Epithelial cell of prostate (primary cell): ENCODE data around the gene RHBDL1.

Experiments used
- DNase-seq: peaks from one replicate; pipeline ENCODE4 v3.0.0-alpha.2; 2011; ENCODE audit warnings: low read depth, low spot score
- H3K27ac ChIP-seq: fragments of 450-650 bp; 2 replicates; pipeline ENCODE4 v1.5.1; 2017; ENCODE audit warnings: mild to moderate bottlenecking

RHBDL1 gene

GRCh38 chr16:652454-653305 lies 22.8 kb upstream of the RHBDL1 start:
- DNase-seq = no peak

GRCh38 chr16:654034-654433 lies 21.4 kb upstream of the RHBDL1 start:
- no peak for DNase-seq
- no peak overlapping the region for H3K27ac ChIP-seq

More at GRCh38 chr16:652454-653305, 22.8 kb upstream of the RHBDL1 start:
- H3K27ac ChIP-seq = no peak overlapping the region

DNA sequence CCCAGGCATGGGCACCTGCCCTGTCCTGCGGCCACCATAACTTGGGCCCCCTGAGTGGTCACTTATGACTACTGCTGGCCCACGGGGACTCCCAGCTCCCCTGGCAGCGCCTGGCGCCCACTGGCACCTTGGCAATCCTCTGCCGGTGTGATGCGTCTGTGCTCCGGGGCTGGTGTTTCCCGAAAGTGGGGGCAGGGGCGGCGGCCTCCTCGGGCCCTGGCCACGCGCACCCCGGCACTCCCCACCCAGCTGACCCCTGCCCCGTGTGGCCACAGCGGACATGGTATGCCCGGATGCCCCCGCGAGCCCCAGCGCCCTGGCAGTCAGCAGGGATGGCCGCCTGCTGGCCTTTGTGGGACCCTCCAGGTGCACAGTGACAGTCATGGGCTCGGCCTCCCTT lies 18.0 kb upstream of the RHBDL1 start:
- no peak for DNase-seq
- H3K27ac ChIP-seq = no peak overlapping the region

DNA sequence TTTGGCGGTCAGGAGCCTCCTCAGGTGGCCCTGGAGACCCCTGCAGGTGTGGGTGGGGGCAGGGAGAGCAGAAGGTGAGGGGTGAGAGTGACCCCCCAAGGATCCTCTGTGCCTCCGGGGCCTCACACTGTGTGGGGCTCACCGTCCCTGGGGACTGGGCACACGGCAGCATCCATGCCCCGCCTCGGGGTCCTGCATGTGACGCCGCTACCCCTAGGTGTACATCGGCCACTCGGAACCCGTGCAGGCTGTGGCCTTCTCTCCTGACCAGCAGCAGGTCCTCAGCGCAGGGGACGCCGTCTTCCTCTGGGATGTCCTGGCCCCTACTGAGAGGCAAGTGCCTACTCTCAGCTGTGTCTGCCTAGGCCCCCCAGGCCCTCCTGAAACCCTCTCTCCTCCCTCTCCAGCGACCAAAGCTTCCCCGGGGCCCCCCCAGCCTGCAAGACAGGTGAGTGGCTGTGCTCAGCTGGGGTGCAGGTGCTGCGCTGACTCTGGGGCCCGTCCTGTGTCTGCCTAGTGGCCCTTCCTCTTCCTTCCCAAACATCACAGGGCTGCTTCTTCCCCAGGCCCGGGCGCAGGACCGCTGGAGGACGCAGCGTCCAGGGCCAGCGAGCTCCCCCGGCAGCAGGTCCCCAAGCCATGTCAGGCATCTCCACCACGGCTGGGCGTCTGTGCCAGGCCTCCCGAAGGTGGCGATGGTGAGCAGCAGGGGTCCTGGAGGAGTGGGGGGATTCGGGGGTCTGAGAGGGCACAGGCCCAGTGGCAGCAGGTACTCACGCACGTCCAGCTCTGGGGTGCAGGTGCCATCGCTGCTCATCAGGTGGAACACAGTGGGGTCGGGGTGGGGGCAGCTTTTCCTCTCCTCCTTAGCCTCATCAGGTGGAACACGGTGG lies 16.5 kb upstream of the RHBDL1 start:
- DNase-seq = no peak
- H3K27ac ChIP-seq = no peak overlapping the region

GRCh38 chr16:659618-660017 lies 15.9 kb upstream of the RHBDL1 start:
- no peak overlapping the region for H3K27ac ChIP-seq
- no peak for DNase-seq

DNA sequence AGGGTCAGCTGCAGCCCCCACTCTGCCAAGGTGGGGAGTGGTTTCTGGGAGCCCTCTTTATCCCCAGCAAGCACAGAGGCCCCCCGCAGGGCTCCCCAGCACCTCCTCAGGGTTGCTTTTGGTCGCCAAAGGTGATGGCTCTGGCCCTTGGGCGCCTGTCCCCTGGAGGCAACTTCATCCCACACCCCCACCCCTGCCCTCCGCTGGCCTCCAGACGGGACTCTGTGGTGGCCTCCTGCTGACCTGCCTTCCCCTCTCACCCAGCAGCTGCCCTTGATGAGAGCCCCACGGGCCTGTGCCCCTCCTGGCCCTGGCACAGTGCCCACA lies 15.4 kb upstream of the RHBDL1 start:
- DNase-seq = no peak
- no peak overlapping the region for H3K27ac ChIP-seq

GRCh38 chr16:660459-661183 lies 14.8 kb upstream of the RHBDL1 start:
- no peak for DNase-seq
- no peak overlapping the region for H3K27ac ChIP-seq

DNA sequence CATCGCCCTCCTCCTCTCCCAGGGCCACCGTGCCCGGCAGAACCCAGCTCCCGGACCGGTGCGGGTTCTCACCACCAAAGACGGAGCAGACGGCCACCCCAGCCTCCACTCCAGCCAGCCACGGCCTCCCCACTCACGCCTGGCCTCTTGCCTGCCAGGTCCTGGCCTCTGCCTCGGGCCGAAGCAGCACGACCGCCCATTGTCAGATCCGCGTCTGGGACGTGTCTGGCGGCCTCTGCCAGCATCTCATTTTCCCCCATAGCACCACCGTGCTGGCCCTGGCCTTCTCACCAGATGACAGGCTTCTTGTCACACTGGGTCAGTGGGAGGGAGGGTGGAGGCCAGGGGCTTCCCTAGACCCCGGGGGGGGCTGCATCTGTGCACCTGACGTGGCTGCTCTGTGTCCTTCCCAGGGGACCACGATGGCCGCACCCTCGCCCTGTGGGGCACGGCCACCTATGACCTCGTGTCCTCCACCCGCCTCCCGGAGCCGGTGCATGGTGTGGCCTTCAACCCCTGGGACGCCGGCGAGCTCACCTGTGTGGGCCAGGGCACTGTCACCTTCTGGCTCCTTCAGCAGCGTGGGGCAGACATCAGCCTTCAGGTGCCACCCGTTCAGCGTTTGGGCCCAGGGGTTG lies 14.2 kb upstream of the RHBDL1 start:
- no peak overlapping the region for H3K27ac ChIP-seq
- no peak for DNase-seq

- no peak for DNase-seq
- no peak overlapping the region for H3K27ac ChIP-seq
Observed at GRCh38 chr16:662095-662494, 13.4 kb upstream of the RHBDL1 start.

- no peak for DNase-seq
- no peak overlapping the region for H3K27ac ChIP-seq
Observed at GRCh38 chr16:662597-662996, 12.9 kb upstream of the RHBDL1 start.

GRCh38 chr16:666572-666971 lies 8.9 kb upstream of the RHBDL1 start:
- no peak overlapping the region for H3K27ac ChIP-seq
- no peak for DNase-seq

- H3K27ac ChIP-seq = peak overlapping the region; percentile 60
- no peak for DNase-seq
Observed at GRCh38 chr16:667113-667779, 8.2 kb upstream of the RHBDL1 start.

DNA sequence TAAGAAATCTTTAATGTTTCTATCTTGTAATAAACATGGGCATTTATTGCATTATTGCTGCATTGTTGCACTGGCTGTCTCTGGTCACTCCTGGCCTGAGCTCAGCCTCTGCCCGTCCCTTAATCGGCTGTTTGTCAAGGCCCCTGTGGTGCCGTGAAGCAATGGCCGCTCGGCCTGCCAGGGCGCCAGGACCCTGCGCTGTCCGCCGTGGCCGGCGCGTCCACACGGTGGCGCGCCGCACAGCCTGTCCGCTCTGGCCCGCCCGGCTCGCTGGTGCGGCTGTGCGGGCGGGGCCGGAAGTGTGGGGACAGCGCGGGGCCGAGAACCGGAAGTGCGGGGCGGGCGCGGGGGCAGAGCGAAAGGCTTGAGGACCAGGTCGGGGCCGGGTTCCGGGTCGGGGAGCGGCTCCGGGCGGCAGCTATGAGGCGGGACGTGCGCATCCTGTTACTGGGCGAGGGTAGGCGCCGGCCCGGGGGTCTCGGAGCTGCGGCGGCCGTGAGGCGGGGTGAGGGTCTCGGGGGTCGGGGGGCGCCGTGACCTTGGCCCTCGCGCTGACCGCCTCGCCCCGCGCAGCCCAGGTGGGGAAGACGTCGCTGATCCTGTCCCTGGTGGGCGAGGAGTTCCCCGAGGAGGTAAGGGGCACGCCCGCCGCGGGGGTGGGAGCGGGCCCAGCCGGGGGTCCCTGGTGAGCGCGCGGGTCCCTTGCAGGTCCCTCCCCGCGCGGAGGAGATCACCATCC lies 7.5 kb upstream of the RHBDL1 start, which contains the start of gene RHOT2:
RHOT2 (plus strand) TSS at position 353 of the 739 bp plus-strand sequence; CDS start at position 421, 68 bp downstream.
- H3K27ac ChIP-seq = peak within 1 kb of the TSS; percentile 60
- peak; percentile 26 for DNase-seq

DNA sequence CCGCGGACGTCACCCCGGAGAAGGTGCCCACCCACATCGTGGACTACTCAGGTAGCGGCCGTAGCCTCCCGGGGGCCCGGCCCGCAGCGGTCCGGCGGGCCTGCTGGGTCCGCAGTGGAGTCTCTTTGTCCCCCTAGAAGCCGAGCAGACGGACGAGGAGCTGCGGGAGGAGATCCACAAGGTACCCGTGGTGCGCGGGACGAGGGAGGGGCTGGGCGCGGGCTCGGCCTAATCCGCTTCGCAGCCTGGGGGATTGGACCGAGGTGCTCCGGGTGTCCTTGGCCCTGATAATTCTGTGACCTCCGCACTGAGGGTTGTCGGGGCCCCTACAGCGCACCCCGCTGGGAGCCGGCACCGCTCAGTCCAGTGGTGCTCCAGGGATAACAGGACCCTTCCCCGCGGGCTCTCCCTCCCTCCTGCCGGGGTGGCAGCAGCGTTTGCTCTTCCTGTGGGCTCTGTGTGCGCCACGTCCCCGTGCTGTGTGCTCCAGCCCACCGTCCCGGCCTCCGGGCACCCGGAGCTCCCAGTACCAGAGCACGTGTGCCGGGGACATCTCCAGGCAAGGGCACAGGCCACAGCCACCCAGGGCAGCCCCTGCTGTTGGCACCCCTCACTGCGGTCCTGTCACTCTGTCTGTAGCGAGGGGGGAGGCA lies 6.8 kb upstream of the RHBDL1 start:
- H3K27ac ChIP-seq = peak overlapping the region; percentile 60
- DNase-seq = no peak

DNA sequence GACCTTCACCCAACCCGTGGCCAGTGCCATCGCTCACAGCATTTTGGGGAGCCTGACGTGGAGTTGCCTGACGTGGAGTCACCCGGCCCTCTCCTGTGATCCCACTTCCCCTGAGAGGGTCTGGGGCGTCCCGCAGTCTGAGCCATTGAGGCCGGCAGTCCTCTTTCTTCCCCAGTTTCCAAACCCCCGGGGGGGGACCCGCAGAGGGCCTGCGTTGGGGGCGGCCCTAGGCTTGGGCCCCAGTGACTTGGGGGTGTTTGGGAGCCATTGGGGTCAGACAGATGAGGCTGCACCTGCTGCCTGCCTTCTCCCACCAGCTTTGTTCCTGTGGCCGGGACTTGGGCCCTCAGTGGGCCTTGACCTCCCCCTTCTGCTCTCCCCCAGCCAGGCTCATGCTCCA lies 5.8 kb upstream of the RHBDL1 start:
- no peak for DNase-seq
- no peak overlapping the region for H3K27ac ChIP-seq

DNA sequence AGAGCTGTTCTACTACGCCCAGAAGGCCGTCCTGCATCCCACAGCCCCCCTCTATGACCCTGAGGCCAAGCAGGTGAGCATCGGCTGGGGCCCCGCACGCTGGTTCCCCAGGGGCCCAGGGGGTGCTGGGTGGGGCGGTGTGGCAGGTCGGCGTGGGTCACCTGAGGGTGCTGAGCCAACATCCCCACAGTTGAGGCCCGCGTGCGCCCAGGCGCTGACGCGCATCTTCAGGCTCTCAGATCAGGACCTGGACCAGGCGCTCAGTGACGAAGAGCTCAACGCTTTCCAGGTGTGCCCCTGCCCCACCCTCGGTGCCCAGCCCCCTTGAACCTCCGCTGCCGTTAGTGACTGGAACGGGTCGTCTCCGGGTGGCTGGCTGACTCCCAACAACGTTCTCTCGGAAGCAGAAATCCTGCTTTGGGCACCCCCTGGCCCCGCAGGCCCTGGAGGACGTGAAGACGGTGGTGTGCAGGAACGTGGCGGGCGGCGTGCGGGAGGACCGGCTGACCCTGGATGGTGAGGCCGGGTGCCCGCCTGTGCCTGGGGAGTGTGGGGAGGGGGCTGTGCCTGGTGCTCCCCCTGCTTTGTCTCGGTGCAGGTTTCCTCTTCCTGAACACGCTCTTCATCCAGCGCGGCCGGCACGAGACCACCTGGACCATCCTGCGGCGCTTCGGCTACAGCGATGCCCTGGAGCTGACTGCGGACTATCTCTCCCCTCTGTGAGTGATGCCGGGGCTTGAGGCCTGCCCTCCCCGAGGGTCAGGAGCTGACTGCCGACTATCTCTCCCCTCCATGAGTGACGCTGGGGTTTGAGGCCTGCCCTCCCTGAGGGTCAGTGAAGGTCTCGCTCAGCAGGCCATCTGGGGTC lies 4.8 kb upstream of the RHBDL1 start:
- DNase-seq = no peak
- H3K27ac ChIP-seq = no peak overlapping the region

DNA sequence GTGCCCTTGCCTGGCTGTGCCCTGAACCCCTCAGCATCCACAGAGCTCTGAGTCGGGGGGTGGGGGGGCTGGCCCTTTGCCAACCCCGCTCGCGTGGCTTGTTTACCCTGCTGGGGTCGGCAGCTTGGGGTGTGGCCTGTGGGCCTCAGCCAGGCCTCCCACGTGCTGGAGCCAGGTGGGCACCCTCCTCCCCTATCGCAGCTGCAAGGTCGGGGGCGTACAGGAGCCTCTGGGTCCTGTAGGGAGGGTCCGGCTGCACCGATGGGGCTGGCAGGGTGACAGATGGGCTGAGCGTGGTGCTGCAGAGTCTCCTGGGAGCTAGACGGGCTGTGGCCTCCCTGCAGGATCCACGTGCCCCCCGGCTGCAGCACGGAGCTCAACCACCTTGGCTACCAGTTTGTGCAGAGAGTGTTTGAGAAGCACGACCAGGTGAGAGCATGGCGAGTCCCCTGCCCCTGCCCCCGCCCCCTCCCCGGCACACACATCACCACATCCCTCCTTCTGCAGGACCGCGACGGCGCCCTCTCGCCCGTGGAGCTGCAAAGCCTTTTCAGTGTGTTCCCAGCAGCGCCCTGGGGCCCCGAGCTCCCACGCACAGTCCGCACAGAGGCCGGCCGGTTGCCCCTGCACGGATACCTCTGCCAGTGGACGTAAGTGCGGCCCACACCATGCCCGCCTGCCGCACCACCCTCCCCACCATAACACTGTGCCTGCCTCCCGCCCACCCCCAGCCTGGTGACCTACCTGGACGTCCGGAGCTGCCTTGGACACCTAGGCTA lies 3.9 kb upstream of the RHBDL1 start:
- no peak overlapping the region for H3K27ac ChIP-seq
- DNase-seq = no peak
